Activated CD4-positive, alpha-beta memory T cell treated with anti-CD3 and anti-CD28 coated beads, Interleukin-2, amount 10 ng/mL, durations not matched to agents 7 days and 5 days (primary cell): ENCODE data around the gene FAM171A1. TPM values are rescaled to one million over a fixed set of nuclear protein-coding genes. Genes with fewer than 3 reads are reported as not detected.
A peak's percentile ranks its signal among the peaks of the same experiment; 100 is the strongest.

Experiments used
- CTCF ChIA-PET: fragments of 350-600 bp; sonication (Branson Sonifier 250); formaldehyde crosslinking; loops from one replicate; lab custom pipeline; 2021; ENCODE audit warnings: antibody characterized with exemption, inconsistent platforms; lab: Charles Lee
- POLR2A ChIA-PET: fragments of 350-600 bp; sonication (Branson Sonifier 250); formaldehyde crosslinking; loops from one replicate; lab custom pipeline; 2021; ENCODE audit warnings: antibody characterized with exemption; lab: Charles Lee
- DNase-seq: peaks from one replicate; pipeline ENCODE4 v3.0.0-alpha.2; 2020
- H3K27ac Mint-ChIP-seq: one replicate; pipeline ENCODE4 v1.8.0; 2021; ENCODE audit warnings: mild to moderate bottlenecking, mixed read lengths
- H3K27me3 Mint-ChIP-seq: one replicate; pipeline ENCODE4 v1.8.0; 2021; ENCODE audit warnings: mixed read lengths
- H3K36me3 Mint-ChIP-seq: one replicate; pipeline ENCODE4 v1.8.0; 2021; ENCODE audit warnings: low read depth, mixed read lengths
- H3K4me1 Mint-ChIP-seq: one replicate; pipeline ENCODE4 v1.8.0; 2021; ENCODE audit warnings: mixed read lengths
- H3K4me3 Mint-ChIP-seq: one replicate; pipeline ENCODE4 v1.8.0; 2021; ENCODE audit warnings: mild to moderate bottlenecking, mixed read lengths
- H3K9me3 Mint-ChIP-seq: one replicate; pipeline ENCODE4 v1.8.0; 2021; ENCODE audit warnings: mixed read lengths
- total RNA-seq, 2 experiments: library from RNA; stranded (reverse); gene quantifications; one replicate each; pipeline ENCODE4 v1.2.3, GENCODE V29; 2021

The FAM171A1 gene
- total RNA-seq, 2 experiments from 2014 or later: 6.0 to 6.8 TPM

- ChIA-PET POLR2A (interaction anchor here (1.8 kb wide), 1 partner anchor 416 kb away, joined by 4 read pairs; the partner anchor contains the start of gene DCLRE1C), CTCF (interaction anchor here (0.9 to 1.2 kb wide), 2 partner anchors 158 kb away, joined by 3 read pairs; no protein-coding TSS in a partner anchor)
- DNase-seq: no peak
- Mint-ChIP-seq H3K4me1 (peaks cover 10% of the 10 kb centered on the region), H3K9me3 (no peaks in the 10 kb centered on the region), H3K27ac (no peak overlapping the region), H3K27me3 (peaks cover 62% of the 10 kb centered on the region), H3K4me3 (peak overlapping the region; percentile 68), H3K36me3 (no peaks in the 10 kb centered on the region)
These were observed 1.6 kb downstream of the FAM171A1 start for GRCh38 chr10:15369256-15370211.

DNA sequence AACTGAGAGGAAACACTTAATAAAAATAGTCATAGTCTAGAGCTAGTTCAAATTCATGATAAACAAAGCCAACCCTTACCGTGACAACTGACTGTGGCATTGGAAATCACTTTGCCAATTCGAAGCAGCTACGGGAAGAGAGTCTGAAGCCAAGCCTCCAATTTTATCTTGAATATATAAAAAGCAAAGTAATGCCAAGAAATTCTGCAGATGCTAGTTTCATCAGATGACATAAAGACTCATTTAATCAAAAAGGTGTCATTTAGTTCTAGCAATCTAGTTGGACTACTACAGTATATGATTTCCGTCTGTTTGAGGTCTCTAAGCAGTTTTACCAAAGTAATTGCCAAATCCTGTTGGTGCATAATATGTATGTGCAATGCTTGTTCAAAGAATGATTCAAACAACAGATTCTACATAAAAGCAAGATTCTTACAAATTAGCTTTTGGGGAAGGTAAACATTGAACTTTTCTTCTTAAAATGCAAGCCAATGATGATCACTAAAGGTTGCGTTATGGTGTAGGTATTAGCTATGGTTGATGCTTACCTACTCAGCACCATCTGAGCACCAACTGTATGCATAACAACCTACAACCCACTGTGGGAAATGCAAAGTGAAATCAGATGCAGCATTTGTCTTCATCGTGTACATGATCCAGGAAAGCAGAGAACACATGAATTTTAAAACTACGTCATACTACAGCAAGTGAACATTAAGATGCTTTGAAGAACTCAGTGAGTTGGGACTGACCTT lies 2.8 kb downstream of the FAM171A1 start:
- H3K4me1 Mint-ChIP-seq: peaks cover 10% of the 10 kb centered on the region
- CTCF ChIA-PET: interaction anchor here (0.9 kb wide), 1 partner anchor 157 kb away, joined by 3 read pairs; no protein-coding TSS in a partner anchor
- H3K27ac Mint-ChIP-seq: no peak overlapping the region
- no peaks in the 10 kb centered on the region for H3K9me3 Mint-ChIP-seq
- H3K36me3 Mint-ChIP-seq: no peaks in the 10 kb centered on the region
- peaks cover 50% of the 10 kb centered on the region for H3K27me3 Mint-ChIP-seq
- POLR2A ChIA-PET: no interaction called here
- DNase-seq: no peak
- H3K4me3 Mint-ChIP-seq: no peak overlapping the region

DNA sequence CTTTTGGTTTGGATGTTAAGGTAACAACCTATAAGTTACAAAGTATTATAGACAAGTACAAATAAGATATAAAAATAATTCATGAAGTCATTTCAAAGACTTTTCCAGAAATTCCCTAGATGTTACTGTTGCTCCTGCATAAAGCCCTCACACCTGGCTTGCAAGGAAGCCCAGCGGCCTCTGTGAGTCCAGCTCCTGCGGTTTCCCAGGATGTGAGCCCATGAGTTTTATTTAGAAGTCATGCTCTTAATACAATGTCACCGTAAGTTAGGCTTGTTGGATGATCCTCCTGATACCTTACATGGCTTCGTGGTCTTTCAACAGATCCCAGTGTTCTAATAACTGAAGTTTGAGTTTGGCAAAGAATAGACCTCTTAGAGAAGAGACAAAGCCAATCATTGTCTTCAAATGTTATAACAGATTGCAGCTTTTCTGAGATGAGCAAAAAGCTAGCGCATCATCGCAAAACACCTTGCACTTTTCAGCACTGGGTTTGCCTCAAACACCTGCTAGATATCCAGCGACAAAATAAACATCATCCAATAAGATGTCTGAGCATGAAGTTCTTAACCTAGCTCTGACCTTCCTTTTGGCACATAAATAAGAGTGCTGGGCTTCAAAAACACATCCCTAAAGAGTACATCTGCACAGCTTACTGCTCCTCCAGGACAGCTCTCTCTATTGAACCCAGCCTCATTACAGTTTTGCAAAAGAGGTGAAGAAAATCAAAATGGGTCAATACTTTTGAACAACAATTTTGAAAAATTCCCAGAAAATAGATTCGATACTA lies 3.6 kb downstream of the FAM171A1 start:
- no peak for DNase-seq
- H3K27ac Mint-ChIP-seq: no peak overlapping the region
- POLR2A ChIA-PET: no interaction called here
- no peak overlapping the region for H3K4me3 Mint-ChIP-seq
- CTCF ChIA-PET: no interaction called here
- peaks cover 7% of the 10 kb centered on the region for H3K4me1 Mint-ChIP-seq
- H3K9me3 Mint-ChIP-seq: no peaks in the 10 kb centered on the region
- H3K36me3 Mint-ChIP-seq: no peaks in the 10 kb centered on the region
- peaks cover 47% of the 10 kb centered on the region for H3K27me3 Mint-ChIP-seq

GRCh38 chr10:15365692-15366091 lies 5.4 kb downstream of the FAM171A1 start:
- Mint-ChIP-seq H3K36me3 (no peaks in the 10 kb centered on the region), H3K4me1 (peaks cover 9% of the 10 kb centered on the region), H3K4me3 (no peak overlapping the region), H3K27me3 (peaks cover 38% of the 10 kb centered on the region), H3K27ac (no peak overlapping the region), H3K9me3 (no peaks in the 10 kb centered on the region)
- ChIA-PET CTCF (no interaction called here), POLR2A (no interaction called here)
- DNase-seq: no peak

GRCh38 chr10:15364001-15364400 lies 7.1 kb downstream of the FAM171A1 start:
- H3K27ac Mint-ChIP-seq: no peak overlapping the region
- ChIA-PET CTCF (no interaction called here), POLR2A (no interaction called here)
- H3K27me3 Mint-ChIP-seq: peaks cover 28% of the 10 kb centered on the region
- H3K9me3 Mint-ChIP-seq: no peaks in the 10 kb centered on the region
- no peaks in the 10 kb centered on the region for H3K36me3 Mint-ChIP-seq
- DNase-seq: no peak
- peaks cover 5% of the 10 kb centered on the region for H3K4me1 Mint-ChIP-seq
- no peak overlapping the region for H3K4me3 Mint-ChIP-seq

GRCh38 chr10:15363031-15363430 lies 8.1 kb downstream of the FAM171A1 start:
- Mint-ChIP-seq H3K27me3 (peaks cover 21% of the 10 kb centered on the region), H3K36me3 (no peaks in the 10 kb centered on the region), H3K9me3 (no peaks in the 10 kb centered on the region), H3K4me1 (peaks cover 5% of the 10 kb centered on the region), H3K4me3 (no peak overlapping the region), H3K27ac (no peak overlapping the region)
- ChIA-PET CTCF (no interaction called here), POLR2A (no interaction called here)
- no peak for DNase-seq

DNA sequence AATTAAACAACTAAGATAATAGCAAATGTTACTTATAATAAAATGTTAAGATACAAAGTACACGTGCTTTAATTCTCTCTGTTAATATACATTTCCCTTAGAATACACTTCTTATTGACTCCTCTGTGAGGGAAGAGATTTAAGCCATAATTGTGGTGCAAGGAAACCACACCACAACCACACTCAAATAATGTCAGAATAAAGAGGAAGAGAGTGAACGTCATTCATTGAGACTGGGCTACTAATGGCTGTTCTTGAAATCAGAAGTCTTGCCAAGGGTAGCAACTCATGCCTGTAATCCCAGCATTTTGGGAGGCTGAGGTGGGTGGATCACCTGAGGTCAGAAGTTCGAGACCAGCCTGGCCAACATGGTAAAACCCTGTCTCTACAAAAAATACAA lies 10.0 kb downstream of the FAM171A1 start:
- no peaks in the 10 kb centered on the region for H3K9me3 Mint-ChIP-seq
- no peak overlapping the region for H3K4me3 Mint-ChIP-seq
- DNase-seq: no peak
- POLR2A ChIA-PET: no interaction called here
- no peak overlapping the region for H3K27ac Mint-ChIP-seq
- peaks cover 5% of the 10 kb centered on the region for H3K4me1 Mint-ChIP-seq
- CTCF ChIA-PET: no interaction called here
- H3K27me3 Mint-ChIP-seq: peaks cover 14% of the 10 kb centered on the region
- H3K36me3 Mint-ChIP-seq: no peaks in the 10 kb centered on the region

GRCh38 chr10:15360566-15360965 lies 10.5 kb downstream of the FAM171A1 start:
- H3K9me3 Mint-ChIP-seq: no peaks in the 10 kb centered on the region
- H3K4me3 Mint-ChIP-seq: no peak overlapping the region
- no peak overlapping the region for H3K27ac Mint-ChIP-seq

DNA sequence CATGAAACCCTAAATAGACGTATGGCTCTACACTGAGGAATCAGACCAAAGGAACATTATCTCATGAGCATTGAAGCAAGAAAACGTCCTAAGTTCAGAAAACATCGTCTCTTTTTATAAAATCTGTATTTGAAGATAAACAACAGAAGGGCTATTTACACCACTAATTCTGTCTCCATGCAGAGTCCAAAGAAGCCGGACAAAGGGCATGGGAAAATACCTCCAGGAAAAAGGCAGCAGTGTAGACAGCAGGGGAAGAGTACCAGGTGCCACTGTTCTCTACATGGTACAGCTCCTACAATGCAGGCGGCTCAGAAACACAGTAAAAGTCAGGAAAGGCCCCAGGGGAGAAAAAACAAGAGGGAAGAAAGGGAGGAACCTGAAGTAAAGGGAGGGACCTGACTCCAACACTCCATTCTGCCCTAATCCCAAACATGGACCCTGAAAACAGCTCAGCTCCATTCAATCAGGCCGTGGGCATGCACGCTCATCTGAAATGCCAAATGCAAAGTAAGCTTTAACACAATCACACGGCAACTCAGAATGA lies 17.5 kb downstream of the FAM171A1 start:
- no peak for DNase-seq
- ChIA-PET CTCF (no interaction called here), POLR2A (no interaction called here)
- H3K9me3 Mint-ChIP-seq: no peaks in the 10 kb centered on the region
- H3K27me3 Mint-ChIP-seq: peaks cover 16% of the 10 kb centered on the region
- H3K4me3 Mint-ChIP-seq: no peak overlapping the region
- H3K27ac Mint-ChIP-seq: no peak overlapping the region
- H3K36me3 Mint-ChIP-seq: no peaks in the 10 kb centered on the region
- H3K4me1 Mint-ChIP-seq: no peaks in the 10 kb centered on the region

More at GRCh38 chr10:15360566-15360965, 10.5 kb downstream of the FAM171A1 start:
- Mint-ChIP-seq H3K36me3 (no peaks in the 10 kb centered on the region), H3K4me1 (peaks cover 5% of the 10 kb centered on the region), H3K27me3 (peaks cover 14% of the 10 kb centered on the region)
- CTCF ChIA-PET: no interaction called here
- no peak for DNase-seq
- POLR2A ChIA-PET: no interaction called here

DNA sequence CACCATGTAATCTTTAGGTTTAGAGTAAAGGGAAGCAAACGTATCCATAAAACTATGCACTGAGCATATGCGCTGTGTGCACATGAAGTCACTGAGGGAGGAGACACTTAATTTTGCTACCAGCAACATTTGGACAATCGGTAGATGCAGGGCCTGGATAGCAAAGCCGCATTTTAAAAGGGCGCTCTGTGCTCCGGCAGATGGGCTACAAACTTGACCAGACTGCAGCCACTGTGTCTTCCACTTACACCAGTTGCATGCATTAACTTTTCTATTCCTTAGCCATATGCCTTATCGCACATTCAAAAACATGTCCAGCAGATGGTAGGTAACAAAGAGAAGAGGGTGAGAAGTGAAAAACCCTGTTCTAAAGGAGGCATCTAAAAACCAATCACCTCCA lies 18.3 kb downstream of the FAM171A1 start:
- H3K9me3 Mint-ChIP-seq: no peaks in the 10 kb centered on the region
- no peaks in the 10 kb centered on the region for H3K36me3 Mint-ChIP-seq
- no peak overlapping the region for H3K27ac Mint-ChIP-seq
- DNase-seq: no peak
- H3K27me3 Mint-ChIP-seq: peaks cover 16% of the 10 kb centered on the region
- ChIA-PET CTCF (no interaction called here), POLR2A (no interaction called here)
- H3K4me1 Mint-ChIP-seq: no peaks in the 10 kb centered on the region
- H3K4me3 Mint-ChIP-seq: no peak overlapping the region

DNA sequence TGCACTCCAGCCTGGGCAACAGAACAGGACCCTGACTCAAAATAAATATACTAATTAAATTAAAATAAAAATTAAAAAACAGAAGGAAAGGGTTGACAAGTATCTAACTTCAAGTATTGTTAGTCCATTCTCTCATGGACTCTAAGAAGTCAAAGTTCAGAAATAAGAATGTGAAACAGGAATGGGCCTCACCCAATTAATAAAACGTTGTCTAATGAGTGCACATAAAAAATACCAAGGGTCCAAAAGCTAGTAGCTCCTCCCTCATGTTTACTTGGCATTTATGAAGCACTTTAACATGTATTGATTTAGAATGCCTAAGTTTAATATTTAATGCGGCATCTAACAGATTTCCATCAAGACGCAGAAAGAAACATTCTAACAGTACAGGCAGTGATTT lies 18.9 kb downstream of the FAM171A1 start:
- Mint-ChIP-seq H3K27me3 (peaks cover 16% of the 10 kb centered on the region), H3K9me3 (no peaks in the 10 kb centered on the region), H3K27ac (no peak overlapping the region), H3K4me1 (no peaks in the 10 kb centered on the region), H3K36me3 (no peaks in the 10 kb centered on the region), H3K4me3 (no peak overlapping the region)
- ChIA-PET POLR2A (no interaction called here), CTCF (no interaction called here)
- no peak for DNase-seq

DNA sequence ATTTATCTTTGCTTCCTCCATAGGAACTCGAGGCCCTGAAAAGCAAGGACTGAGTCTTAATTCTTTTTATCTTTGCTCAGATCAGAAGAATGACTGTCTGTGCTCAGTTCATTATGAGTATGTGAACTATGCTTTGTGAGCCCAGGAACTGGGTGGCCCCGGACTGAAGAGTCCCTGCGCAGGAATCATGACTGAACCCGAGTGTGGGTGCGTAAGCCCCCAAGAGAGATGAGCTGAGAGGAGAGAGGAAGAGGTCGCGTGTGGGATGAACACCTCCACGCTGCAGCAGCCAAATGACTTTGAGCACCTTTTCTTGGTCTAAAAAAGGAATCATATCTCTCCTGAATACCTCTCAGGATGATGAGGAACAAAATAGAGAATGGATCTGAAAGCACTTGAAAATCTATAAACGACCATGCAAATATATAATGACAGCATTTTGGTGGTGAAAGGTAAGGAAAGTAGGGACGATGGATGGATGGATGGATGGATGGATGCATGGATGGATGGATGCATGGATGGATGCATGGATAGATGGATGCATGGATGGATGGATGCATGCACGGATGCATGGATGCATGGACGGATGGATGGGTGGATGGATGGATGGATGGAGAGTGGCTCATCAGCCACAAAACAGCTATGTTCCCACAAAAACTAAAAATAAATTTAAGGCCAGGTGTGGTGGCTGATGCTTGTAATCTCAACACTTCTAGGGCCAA lies 19.8 kb downstream of the FAM171A1 start:
- no peak overlapping the region for H3K27ac Mint-ChIP-seq
- no peaks in the 10 kb centered on the region for H3K36me3 Mint-ChIP-seq
- H3K4me3 Mint-ChIP-seq: no peak overlapping the region
- ChIA-PET POLR2A (no interaction called here), CTCF (no interaction called here)
- no peak for DNase-seq
- no peaks in the 10 kb centered on the region for H3K9me3 Mint-ChIP-seq
- peaks cover 17% of the 10 kb centered on the region for H3K27me3 Mint-ChIP-seq
- H3K4me1 Mint-ChIP-seq: no peaks in the 10 kb centered on the region
